ENCODE results near the gene SLC35D2. TPM values are rescaled to one million over a fixed set of nuclear protein-coding genes. Genes with fewer than 3 reads are reported as not detected.
A peak's percentile ranks its signal among the peaks of the same experiment; 100 is the strongest.
"Not testable (repeated sequence)": the region's sequence is repeated elsewhere in the genome, so short reads cannot be mapped to it uniquely, and the experiment has no call there.

SLC35D2 gene
- total and polyA plus RNA-seq, 11 donors, result 8.2 to 23.1 (median 15.9) TPM

DNA sequence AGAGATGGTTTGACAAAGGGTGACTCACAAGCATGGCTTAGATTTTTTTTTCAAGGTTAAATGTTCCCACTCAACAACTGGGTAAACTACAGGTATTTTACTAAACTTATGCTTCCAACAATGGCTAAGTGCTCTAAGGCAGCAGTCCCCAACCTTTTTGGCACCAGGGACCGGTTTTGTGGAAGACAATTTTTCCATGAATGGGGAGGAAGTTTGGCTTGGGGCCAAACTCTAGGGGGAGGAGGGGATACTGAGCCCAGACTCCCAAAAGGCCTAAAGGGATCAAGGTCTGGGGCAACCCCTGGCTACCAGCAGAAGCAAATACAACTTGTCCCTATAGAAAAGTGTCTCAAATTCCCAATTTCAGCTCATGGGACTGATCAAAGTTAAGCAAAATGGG is 49.6 kb downstream of the SLC35D2 start:
- WGBS, 4 donors, result 38 to 52% (median 47%) methylated on average over 1 of the region's 1 CpG
- ATAC-seq, result no peak
- intact Hi-C loops (cut with DNase I), result no loop called here
- Histone ChIP-seq H3K4me3 (no peak overlapping the region), H3K9me3 (no peaks in the 10 kb centered on the region), H3K4me1 (no peaks in the 10 kb centered on the region), H3K36me3 (peaks cover 0 to 24% (median 10%) of the 10 kb centered on the region in 9 donors), H3K27ac (no peak overlapping the region), H3K27me3 (no peaks in the 10 kb centered on the region)
- no peak for DNase-seq
- TF ChIP-seq, protein P1, sequence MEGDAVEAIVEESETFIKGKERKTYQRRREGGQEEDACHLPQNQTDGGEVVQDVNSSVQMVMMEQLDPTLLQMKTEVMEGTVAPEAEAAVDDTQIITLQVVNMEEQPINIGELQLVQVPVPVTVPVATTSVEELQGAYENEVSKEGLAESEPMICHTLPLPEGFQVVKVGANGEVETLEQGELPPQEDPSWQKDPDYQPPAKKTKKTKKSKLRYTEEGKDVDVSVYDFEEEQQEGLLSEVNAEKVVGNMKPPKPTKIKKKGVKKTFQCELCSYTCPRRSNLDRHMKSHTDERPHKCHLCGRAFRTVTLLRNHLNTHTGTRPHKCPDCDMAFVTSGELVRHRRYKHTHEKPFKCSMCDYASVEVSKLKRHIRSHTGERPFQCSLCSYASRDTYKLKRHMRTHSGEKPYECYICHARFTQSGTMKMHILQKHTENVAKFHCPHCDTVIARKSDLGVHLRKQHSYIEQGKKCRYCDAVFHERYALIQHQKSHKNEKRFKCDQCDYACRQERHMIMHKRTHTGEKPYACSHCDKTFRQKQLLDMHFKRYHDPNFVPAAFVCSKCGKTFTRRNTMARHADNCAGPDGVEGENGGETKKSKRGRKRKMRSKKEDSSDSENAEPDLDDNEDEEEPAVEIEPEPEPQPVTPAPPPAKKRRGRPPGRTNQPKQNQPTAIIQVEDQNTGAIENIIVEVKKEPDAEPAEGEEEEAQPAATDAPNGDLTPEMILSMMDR (IDR thresholded peaks at IDR 0.05), result no peak
- no peak for TF ChIP-seq POLR2A (IDR thresholded peaks at IDR 0.05)

DNA sequence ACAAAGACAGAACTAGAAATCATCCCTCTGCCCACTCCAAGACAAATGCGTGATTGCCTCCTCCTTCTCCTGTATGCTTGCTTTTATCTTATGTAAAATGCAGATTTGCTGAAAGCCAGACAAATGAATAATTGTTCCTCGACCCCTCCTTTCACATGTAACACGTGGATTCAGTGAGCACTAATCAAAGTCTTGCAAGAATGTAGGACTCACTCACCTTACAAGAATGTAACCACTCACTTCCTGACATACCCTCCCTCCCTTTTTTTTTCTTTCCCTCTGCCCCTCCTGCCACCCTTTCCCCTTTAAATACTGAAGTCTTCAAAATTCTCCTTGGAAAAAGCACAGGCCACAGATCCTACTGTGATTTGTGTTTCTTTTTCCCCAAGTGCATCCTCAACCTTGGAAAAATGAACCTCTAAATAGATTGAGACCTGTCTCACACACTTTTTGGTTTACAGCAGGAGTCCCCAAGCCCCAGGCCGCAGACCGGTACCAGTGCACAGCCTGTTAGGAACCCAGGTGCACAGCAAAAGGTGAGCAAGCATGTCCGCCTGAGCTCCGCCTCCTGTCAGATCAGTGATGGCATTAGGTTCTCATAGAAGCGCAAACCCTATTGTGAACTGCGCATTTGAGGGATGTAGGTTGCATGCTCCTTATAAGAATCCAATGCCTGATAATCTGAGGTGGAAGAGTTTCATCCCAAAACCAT is 52.1 kb downstream of the SLC35D2 start:
- Histone ChIP-seq H3K27ac (no peak overlapping the region), H3K4me1 (peaks cover 0 to 5% (median 0%) of the 10 kb centered on the region in 12 donors), H3K36me3 (peaks cover 0 to 24% (median 10%) of the 10 kb centered on the region in 9 donors), H3K9me3 (no peaks in the 10 kb centered on the region), H3K27me3 (no peaks in the 10 kb centered on the region), H3K4me3 (no peak overlapping the region)
- no peak for DNase-seq
- no peak for ATAC-seq
- WGBS, 4 donors, result 83 to 95% (median 89%) methylated on average over 9 of the region's 9 CpGs
- TF ChIP-seq, protein P1 (IDR thresholded peaks at IDR 0.05), result no peak
- TF ChIP-seq POLR2A (IDR thresholded peaks at IDR 0.05), result no peak
- intact Hi-C loops (cut with DNase I), result no loop called here

DNA sequence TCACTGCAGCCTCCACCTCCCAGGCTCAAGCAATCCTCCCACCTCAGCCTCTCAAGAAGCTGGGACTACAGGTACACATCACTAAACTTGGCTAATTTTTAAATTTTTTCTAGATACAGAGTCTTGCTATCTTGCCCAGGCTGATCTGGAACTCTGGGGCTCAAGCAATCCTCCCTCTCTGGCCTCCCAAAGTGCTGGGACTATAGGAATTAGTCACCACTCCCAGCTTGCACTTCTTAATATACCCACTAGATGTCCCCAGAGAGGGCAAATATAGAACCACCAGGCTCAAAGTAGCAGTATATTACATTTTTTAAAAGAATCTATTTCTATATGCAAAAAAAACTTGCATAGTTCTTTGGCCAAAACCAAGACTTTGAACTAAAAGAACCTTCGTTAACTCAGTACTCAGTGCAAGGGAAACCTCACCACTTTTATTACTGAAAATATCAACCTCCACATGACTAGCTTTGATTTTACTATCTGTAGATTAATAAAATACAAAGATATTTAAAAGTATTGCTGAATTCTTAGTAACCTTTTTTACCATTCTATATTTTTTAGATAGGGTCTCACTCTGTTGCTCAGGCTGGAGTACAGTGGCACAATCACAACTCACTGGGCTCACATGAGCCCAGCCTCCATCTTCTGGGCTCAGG is 55.7 kb downstream of the SLC35D2 start:
- ATAC-seq, result peak; percentile 40 to 83 (median 68)

DNA sequence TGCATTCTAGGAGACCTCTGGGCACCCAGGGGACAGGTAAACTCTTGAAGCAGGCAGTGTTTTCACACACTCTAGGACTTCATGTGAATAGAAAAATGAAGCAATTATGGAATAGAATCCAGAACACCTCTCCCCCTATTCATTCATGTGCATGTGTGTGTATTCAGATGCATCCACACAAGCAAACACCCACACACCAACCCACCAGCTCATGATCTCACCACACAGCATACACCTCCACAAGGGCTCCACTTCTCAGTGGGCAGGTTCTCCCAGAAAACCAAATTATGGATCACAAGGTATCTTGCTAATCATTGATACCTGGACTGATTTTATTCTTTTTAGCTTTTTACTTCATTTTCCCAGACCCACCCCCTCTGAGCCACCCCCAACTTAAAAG is 60.3 kb downstream of the SLC35D2 start:
- no peak for DNase-seq
- peaks cover 0 to 53% (median 30%) of the 10 kb centered on the region in 9 donors for H3K36me3 ChIP-seq
- no peak for ATAC-seq
- no peak overlapping the region for H3K4me3 ChIP-seq
- TF ChIP-seq, protein P1 (IDR thresholded peaks at IDR 0.05), result no peak
- TF ChIP-seq POLR2A (IDR thresholded peaks at IDR 0.05), result no peak
- H3K4me1 ChIP-seq, result peaks cover 0 to 3% (median 0%) of the 10 kb centered on the region in 12 donors
- no peaks in the 10 kb centered on the region for H3K27me3 ChIP-seq
- intact Hi-C loops (cut with DNase I), result loop anchor here in 1 of 10 donors (10.0 kb wide), 1 partner anchor 122 kb away; no protein-coding TSS in a partner anchor
- no peaks in the 10 kb centered on the region for H3K9me3 ChIP-seq
- H3K27ac ChIP-seq, result no peak overlapping the region

More for the DNA sequence above, 55.7 kb downstream of the SLC35D2 start:
- Histone ChIP-seq H3K4me1 (peaks cover 0 to 5% (median 0%) of the 10 kb centered on the region in 12 donors), H3K4me3 (no peak overlapping the region), H3K27ac (no peak overlapping the region), H3K36me3 (peaks cover 0 to 29% (median 11%) of the 10 kb centered on the region in 9 donors), H3K27me3 (no peaks in the 10 kb centered on the region), H3K9me3 (no peaks in the 10 kb centered on the region)
- 46 to 69% (median 63%) methylated on average over 1 of the region's 1 CpG for WGBS, 4 donors
- TF ChIP-seq, protein P1 (IDR thresholded peaks at IDR 0.05), result peak; percentile 77 to 89 (median 85)
- no peak for TF ChIP-seq POLR2A (IDR thresholded peaks at IDR 0.05)
- DNase-seq, result peak in 1 of 5 donors; percentile 24
- intact Hi-C loops (cut with DNase I), result loop anchor here (2.0 to 10.0 kb wide), 6 partner anchors 44 to 341 kb away; no protein-coding TSS in a partner anchor

DNA sequence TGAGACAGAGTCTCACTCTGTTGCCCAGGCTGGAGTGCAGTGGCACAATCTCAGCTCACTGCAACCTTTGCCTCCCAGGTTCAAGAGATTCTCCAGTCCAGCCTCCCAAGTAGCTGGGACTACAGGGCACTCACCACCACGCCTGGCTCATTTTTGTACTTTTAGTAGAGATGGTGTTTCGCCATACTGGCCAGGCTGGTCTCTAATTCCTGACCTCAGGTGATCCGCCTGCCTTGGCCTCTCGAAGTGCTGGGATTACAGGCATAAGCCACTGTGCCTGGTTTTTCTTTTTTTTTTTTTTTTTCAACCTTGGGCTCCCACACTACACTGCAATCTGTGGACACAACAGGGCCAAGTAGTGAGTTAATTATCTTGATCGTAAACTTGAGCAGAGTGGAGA is 60.8 kb downstream of the SLC35D2 start:
- ATAC-seq, H3K4me1 ChIP-seq, H3K4me3 ChIP-seq, DNase-seq, H3K27me3 ChIP-seq, H3K9me3 ChIP-seq, H3K27ac ChIP-seq: not testable (repeated sequence)
- peaks cover 0 to 53% (median 30%) of the 10 kb centered on the region in 9 donors for H3K36me3 ChIP-seq
- 94 to 96% (median 95%) methylated on average over 5 of the region's 5 CpGs for WGBS, 4 donors
- intact Hi-C loops (cut with DNase I), result loop anchor here in 1 of 10 donors (10.0 kb wide), 1 partner anchor 122 kb away; no protein-coding TSS in a partner anchor

DNA sequence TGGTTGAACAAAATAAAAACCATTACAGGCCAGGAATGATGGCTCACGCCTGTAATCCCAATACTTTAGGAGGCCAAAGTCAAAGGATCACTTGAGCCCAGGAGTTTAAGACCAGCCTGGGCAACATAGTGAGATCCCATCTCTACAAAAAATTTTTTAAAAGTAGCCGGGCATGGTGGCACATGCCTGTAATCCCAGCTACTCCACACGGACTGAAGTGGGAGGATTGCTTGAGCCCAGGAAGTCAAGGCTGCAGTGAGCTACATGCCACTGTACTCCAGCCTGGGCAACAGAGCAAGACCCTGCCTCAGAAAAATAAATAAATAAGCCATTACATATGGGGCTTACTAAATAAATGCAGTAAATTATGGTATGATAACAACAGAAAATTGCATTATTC is 61.3 kb downstream of the SLC35D2 start:
- ATAC-seq, H3K27ac ChIP-seq: not testable (repeated sequence)

More for the DNA sequence above, 61.3 kb downstream of the SLC35D2 start:
- not testable (repeated sequence) for H3K27me3 ChIP-seq, H3K4me1 ChIP-seq, H3K4me3 ChIP-seq, H3K9me3 ChIP-seq, DNase-seq
- peaks cover 0 to 53% (median 30%) of the 10 kb centered on the region in 9 donors for H3K36me3 ChIP-seq
- WGBS, 4 donors, result 91 to 95% (median 93%) methylated on average over 3 of the region's 3 CpGs
- intact Hi-C loops (cut with DNase I), result loop anchor here in 1 of 10 donors (10.0 kb wide), 1 partner anchor 123 kb away; no protein-coding TSS in a partner anchor

Data from heart left ventricle (tissue), 16 donors.